ENCODE measurements around the gene CD247. TPM values are rescaled to one million over a fixed set of nuclear protein-coding genes. Genes with fewer than 3 reads are reported as not detected.

Gene CD247
- total and polyA plus RNA-seq, 9 of the 15 experiments (the other 6 are each of a cell fraction or from before 2014, with no cell fraction given) = 0.08 to 0.42 (median 0.28) TPM; not detected in 5

DNA sequence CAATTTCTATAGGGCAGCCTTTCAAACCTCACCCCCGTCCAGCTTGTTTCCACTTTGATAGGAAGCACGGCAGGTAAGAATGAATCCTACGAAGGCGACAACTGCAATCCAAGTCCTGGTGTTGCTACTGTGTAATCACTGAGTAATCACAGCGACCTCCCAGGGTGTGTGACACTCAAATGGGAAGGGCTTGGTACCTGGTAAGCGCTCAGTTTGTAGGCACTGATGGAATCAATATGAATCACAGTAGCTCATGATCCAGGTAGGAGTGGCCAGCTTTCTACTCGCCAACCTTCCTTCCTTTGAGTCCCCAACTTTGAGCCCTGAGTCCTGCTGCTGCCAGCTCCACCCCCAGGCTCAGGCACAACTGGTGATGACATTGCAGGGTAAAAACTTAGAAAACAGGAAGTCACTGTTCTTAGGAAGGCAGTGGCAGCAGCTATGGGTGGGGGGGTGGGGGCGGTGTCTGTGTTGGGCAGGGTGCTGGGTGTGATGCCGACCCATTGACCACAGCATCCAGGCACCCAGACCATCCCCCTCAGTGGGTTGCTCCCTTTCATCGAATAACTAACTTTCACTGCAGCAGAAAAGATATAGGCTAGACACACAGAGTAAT lies 70.7 kb downstream of the CD247 start (continued):
- TF ChIP-seq, protein P1, sequence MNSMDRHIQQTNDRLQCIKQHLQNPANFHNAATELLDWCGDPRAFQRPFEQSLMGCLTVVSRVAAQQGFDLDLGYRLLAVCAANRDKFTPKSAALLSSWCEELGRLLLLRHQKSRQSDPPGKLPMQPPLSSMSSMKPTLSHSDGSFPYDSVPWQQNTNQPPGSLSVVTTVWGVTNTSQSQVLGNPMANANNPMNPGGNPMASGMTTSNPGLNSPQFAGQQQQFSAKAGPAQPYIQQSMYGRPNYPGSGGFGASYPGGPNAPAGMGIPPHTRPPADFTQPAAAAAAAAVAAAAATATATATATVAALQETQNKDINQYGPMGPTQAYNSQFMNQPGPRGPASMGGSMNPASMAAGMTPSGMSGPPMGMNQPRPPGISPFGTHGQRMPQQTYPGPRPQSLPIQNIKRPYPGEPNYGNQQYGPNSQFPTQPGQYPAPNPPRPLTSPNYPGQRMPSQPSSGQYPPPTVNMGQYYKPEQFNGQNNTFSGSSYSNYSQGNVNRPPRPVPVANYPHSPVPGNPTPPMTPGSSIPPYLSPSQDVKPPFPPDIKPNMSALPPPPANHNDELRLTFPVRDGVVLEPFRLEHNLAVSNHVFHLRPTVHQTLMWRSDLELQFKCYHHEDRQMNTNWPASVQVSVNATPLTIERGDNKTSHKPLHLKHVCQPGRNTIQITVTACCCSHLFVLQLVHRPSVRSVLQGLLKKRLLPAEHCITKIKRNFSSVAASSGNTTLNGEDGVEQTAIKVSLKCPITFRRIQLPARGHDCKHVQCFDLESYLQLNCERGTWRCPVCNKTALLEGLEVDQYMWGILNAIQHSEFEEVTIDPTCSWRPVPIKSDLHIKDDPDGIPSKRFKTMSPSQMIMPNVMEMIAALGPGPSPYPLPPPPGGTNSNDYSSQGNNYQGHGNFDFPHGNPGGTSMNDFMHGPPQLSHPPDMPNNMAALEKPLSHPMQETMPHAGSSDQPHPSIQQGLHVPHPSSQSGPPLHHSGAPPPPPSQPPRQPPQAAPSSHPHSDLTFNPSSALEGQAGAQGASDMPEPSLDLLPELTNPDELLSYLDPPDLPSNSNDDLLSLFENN (IDR thresholded peaks at IDR 0.05; ENCODE audit: low read depth in 2 of 2, low read length in 2 of 2) = no peak
- TF ChIP-seq TEAD1 (CRISPR knock-in tag; IDR thresholded peaks at IDR 0.05) (no peak), CCAR2 (IDR thresholded peaks at IDR 0.05; ENCODE audit: low read depth, low read length) (no peak), TAF1 (IDR thresholded peaks at IDR 0.05; ENCODE audit: control insufficient read depth, extremely low read depth, insufficient read depth, low read length, severe bottlenecking) (no peak), CHD4 (IDR thresholded peaks at IDR 0.05; ENCODE audit: insufficient read depth, insufficient replicate concordance, low read depth, low read length, poor library complexity, severe bottlenecking) (no peak), ATF7 (IDR thresholded peaks at IDR 0.05) (peak; percentile 68), ZNF24 (IDR thresholded peaks at IDR 0.05) (no peak), ZNF561 (CRISPR knock-in tag; conservative IDR thresholded peaks at IDR 0.05) (no peak), ZBED1 (IDR thresholded peaks at IDR 0.05) (no peak), RBM34 (IDR thresholded peaks at IDR 0.05; ENCODE audit: borderline replicate concordance, insufficient read depth, low read length) (no peak), ZEB2 (IDR thresholded peaks at IDR 0.05) (peak; percentile 40), SPI1 (IDR thresholded peaks at IDR 0.05; ENCODE audit: borderline replicate concordance, low read depth, low read length) (peak; percentile 96), TCFL5 (CRISPR knock-in tag; conservative IDR thresholded peaks at IDR 0.05) (no peak)
- TF ChIP-seq, protein P2, sequence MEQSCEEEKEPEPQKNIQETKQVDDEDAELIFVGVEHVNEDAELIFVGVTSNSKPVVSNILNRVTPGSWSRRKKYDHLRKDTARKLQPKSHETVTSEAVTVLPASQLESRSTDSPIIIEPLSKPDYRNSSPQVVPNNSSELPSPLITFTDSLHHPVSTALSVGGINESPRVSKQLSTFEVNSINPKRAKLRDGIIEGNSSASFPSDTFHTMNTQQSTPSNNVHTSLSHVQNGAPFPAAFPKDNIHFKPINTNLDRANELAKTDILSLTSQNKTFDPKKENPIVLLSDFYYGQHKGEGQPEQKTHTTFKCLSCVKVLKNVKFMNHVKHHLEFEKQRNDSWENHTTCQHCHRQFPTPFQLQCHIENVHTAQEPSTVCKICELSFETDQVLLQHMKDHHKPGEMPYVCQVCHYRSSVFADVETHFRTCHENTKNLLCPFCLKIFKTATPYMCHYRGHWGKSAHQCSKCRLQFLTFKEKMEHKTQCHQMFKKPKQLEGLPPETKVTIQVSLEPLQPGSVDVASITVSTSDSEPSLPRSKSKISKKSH (CRISPR knock-in tag; IDR thresholded peaks at IDR 0.05) = no peak
- TF ChIP-seq, protein P3, sequence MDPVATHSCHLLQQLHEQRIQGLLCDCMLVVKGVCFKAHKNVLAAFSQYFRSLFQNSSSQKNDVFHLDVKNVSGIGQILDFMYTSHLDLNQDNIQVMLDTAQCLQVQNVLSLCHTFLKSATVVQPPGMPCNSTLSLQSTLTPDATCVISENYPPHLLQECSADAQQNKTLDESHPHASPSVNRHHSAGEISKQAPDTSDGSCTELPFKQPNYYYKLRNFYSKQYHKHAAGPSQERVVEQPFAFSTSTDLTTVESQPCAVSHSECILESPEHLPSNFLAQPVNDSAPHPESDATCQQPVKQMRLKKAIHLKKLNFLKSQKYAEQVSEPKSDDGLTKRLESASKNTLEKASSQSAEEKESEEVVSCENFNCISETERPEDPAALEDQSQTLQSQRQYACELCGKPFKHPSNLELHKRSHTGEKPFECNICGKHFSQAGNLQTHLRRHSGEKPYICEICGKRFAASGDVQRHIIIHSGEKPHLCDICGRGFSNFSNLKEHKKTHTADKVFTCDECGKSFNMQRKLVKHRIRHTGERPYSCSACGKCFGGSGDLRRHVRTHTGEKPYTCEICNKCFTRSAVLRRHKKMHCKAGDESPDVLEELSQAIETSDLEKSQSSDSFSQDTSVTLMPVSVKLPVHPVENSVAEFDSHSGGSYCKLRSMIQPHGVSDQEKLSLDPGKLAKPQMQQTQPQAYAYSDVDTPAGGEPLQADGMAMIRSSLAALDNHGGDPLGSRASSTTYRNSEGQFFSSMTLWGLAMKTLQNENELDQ (CRISPR knock-in tag; IDR thresholded peaks at IDR 0.05; ENCODE audit: borderline replicate concordance) = no peak
- TF ChIP-seq, protein P4, sequence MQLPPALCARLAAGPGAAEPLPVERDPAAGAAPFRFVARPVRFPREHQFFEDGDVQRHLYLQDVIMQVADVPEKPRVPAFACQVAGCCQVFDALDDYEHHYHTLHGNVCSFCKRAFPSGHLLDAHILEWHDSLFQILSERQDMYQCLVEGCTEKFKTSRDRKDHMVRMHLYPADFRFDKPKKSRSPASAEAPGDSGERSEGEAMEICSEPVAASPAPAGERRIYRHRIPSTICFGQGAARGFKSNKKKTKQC (CRISPR knock-in tag; IDR thresholded peaks at IDR 0.05) = no peak
- TF ChIP-seq, protein P5, sequence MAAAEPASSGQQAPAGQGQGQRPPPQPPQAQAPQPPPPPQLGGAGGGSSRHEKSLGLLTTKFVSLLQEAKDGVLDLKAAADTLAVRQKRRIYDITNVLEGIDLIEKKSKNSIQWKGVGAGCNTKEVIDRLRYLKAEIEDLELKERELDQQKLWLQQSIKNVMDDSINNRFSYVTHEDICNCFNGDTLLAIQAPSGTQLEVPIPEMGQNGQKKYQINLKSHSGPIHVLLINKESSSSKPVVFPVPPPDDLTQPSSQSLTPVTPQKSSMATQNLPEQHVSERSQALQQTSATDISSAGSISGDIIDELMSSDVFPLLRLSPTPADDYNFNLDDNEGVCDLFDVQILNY (CRISPR knock-in tag; IDR thresholded peaks at IDR 0.05) = no peak
